DMS 273 (cell line): ENCODE results near the gene PSAP.
"Not testable (repeated sequence)": the region's sequence is repeated elsewhere in the genome, so short reads cannot be mapped to it uniquely, and the experiment has no call there.

Source experiments
- DNase-seq: peaks from one replicate; lab custom pipeline; 2025; ENCODE audit not compliant: unreplicated experiment; lab: John Stamatoyannopoulos, UW

The PSAP gene

DNA sequence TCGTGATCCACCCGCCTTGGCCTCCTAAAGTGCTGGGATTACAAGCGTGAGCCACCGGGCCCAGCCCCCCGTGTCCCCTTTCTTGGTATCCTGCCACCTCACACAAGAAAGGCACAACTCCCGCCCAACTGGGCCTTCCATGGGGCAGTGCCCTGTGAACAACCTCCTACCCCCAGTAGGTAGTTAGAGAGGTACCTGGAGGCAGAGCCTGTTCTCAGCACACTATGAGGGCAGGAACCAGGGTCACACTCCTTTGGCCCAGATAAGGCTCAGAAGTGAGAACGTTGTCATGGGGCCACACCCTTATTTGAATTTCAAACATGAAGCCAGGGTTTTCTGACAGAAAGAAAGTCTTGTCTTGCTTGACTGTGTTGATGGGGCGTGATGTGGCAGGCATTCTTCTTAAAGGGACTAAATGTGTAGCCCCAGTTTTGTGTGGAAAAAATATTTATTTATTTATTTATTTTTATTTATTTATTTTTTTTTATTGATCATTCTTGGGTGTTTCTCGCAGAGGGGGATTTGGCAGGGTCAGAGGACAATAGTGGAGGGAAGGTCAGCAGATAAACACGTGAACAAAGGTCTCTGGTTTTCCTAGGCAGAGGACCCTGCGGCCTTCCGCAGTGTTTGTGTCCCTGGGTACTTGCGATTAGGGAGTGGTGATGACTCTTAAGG is 23.8 kb upstream of the PSAP start:
- not testable (repeated sequence) for DNase-seq

GRCh38 chr10:71873582-71874211 is 22.6 kb upstream of the PSAP start:
- DNase-seq = no peak

- not testable (repeated sequence) for DNase-seq
Observed at GRCh38 chr10:71869601-71870000, 18.6 kb upstream of the PSAP start.

DNA sequence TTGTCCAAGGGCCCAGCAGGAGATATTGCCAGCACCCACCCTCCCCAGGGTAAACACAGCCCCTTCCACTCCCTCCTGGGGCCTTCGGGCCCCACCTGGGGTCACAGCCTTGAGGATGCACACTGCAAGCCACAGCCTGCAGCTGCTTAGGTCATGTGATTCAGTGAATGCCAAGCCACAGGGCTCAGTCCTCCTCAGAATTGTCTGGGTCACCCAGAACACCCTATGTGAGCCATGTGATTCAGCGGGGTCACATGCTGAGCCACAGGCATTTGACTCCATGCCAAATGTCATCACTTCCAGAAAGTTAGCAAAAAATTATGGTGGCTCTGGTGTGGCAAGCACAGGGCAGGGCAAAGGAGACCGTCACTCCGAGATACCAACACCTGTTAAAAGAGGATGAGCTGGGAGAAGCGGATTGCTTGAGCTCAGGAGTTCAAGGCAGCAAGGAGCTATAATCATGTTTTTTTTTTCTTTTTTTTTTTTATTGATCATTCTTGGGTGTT is 17.2 kb upstream of the PSAP start:
- DNase-seq = no peak

GRCh38 chr10:71865561-71866041 is 14.6 kb upstream of the PSAP start:
- DNase-seq = no peak

DNA sequence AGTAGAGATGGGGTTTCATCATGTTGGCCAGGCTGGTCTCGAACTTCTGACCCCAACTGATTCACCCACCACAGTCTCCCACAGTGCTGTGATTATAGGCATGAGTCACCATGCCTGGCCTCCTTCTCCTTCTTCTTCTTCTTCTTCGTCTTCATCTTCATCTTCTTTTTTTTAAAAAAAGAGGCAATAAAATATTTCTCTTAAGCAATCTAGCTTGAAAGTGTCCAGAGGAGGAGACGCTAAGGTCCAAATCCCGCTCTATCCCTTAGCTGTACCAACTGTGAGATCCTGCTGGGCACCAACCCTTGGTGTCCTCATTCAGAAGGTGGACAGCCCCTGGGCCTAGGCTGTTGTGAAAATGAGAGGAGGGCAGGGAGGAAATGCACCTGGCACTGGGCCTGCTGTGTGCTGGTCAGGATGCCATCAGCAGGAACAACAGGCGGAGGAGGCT is 13.9 kb upstream of the PSAP start:
- DNase-seq = no peak

GRCh38 chr10:71863203-71863602 is 12.2 kb upstream of the PSAP start:
- DNase-seq = no peak

DNA sequence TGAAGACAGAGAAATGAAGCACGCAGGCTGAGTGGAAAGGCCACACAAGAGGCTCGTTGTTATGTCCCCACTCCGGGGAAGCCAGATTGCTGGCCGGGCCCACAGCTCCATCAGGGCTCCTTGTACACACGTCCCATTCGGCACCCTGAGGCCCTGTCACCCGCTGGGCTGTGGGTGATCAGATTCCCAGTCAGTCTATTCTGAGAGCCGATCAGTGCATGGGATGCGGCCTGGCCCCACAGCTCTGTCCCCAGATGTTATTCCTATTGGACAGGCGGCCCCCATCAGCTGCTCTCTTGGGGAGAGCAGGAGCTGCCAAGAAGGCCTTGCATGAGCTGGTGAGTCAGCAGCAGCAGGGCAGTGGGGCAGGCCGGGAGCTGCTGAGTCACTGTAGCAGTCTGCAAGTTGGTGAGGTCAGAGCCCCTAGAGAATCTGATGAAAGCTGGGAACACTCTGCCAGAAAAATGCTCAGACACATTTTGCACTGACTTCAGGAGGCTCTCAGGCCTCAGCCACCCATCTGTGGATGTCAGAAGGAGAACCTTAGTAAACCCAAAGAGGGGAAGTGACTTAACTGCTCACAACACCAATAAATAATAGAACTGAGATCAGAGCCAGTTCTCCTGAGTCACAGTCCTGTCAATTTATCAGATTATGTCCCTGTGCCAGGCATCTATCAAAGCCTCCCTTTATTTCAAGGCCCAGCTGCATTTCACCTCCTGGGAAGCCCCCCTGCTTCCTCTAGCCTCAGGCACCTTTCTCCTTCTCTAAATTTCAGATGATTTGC is 9.4 kb upstream of the PSAP start:
- DNase-seq = peak; percentile 96

DNA sequence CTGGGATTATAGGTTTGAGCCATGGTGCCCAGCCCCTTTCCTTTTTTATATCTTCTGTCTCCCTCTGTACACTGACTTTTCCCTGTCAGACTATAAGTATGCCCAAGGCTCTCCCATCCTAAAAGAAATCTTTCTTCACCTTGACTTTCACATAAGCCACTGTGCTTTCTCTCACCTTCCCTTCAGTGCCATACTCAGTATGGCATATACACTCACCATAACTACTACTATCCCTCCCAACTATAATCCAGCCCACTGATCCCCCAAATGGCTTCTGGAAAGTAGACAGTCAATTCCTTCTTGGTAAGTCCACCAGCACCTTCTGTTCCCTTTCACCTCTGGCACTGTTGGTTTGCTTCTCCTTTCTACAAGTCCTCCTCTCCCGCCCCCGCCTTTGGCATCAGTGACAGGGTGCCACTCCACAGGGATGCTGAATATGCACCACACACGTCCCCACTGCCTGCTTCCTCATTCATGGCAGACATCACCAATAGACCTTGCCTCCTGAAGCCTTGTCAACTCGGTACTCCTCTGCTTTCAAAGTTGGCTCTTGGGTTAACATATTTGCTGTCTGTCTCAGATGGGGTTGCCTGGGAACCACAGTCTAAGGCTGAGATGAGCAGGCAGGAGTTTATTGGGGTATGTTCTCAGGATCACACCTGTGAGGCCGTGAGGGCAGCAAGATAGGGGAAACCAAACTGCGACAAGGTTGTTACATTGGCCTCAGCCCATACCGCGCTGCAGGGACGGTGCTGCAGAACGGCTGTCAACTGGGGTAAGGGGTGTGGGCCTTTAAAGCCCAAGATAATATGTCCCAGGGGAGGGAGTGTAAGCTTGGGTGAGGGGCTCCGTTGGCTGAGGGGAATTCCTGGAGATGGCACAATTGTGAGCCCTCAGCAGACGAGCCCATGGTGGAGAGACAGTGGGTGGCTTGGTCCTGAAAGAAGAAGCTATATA is 7.2 kb upstream of the PSAP start:
- no peak for DNase-seq

GRCh38 chr10:71856619-71857018 is 5.6 kb upstream of the PSAP start:
- DNase-seq = no peak

- DNase-seq = peak; percentile 38
Observed at GRCh38 chr10:71854031-71854430, 3.0 kb upstream of the PSAP start.

GRCh38 chr10:71852355-71852937 is 1.4 kb upstream of the PSAP start:
- no peak for DNase-seq

DNA sequence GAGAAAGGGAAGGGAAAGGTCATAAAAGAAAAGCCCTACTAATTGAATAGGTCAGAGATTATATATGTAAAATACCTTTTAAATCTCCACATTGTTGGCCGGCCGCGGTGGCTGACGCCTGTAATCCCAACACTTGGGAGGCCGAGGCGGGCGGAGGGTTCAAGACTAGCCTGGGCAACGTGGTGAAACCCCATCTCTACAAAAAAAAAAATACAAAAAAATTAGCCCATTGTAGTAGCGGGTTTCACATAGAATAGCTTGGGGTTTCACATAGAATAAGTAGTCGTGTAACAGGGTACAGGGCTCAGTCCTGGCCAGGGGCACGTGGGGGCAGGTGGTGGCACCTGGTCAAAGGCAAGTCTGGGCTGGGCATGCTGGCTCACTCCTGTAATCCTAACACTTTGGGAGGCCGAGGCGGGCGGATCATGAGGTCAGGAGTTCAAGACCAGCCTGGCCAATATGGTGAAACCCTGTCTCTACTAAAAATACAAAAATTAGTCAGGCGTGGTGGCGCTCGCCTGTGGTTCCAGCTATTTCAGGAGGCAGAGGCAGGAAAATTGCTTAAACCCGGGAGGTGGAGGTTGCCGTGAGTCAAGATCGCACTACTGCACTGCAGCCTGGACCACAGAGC is 529 bp upstream of the PSAP start:
- DNase-seq = not testable (repeated sequence)

GRCh38 chr10:71850021-71850742 is 869 bp downstream of the PSAP start:
- peak; percentile 16 for DNase-seq

- no peak for DNase-seq
Observed at GRCh38 chr10:71849461-71849908, 1.6 kb downstream of the PSAP start.

DNA sequence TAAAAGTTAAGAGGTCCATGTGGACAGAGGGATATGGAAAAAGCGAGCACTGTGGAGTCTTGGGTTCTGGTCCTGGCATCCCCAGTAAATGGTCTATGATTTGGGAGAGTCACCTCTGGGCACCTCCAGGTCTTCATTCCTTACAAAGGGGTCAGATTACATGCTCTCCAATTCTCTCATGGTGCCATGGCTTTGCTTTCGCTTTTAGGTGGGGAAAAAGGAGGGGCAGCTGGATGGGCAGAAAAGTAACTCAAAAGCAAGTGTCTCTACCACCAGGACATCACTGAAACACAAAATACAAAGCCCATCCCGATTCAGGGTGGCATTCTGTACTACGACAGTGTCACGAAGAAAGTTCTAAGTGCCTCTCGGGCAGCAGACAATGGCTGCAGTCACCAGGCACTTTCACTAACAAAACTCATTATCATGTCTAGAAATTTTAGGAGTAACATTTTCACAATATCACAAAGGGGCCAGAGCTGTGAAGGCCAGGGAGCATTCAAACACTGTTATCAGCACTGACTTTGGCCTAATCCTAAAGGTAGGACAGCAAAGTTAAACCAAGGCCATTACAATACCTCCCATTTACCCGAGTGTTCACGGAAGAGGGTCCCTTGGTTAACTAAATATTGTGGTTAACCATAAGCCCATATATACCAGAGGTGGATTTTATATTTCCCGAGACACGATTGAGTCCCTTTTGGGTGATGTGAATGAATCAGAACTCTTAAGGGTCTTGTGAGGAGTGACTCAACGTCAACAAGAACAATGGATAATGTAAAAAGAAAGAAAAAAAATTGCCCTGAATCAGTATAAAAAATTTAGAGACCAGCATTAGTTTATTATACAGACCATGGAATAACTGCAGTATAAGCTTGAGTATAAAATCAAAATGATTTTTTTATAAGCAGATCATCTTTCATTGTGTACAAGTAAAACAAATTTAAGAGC is 2.5 kb downstream of the PSAP start:
- DNase-seq = no peak

DNA sequence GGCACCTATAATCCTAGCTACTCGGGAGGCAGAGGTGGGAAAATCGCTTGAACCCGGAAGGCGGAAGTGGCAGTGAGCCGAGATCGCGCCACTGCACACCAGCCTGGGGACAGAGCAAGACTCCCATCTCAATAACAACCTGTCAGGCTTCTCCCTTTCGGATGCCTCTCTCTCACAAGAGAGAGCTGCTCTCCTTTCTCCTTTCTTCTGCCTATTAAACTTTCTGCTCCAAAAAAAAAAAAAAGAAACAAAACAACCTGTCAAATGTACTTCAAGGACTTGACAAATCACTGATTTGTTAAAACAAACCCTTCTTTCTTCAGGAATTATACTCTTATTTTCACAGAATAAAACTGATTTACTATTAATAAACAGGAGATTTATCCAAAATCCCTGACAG is 3.6 kb downstream of the PSAP start:
- no peak for DNase-seq

DNA sequence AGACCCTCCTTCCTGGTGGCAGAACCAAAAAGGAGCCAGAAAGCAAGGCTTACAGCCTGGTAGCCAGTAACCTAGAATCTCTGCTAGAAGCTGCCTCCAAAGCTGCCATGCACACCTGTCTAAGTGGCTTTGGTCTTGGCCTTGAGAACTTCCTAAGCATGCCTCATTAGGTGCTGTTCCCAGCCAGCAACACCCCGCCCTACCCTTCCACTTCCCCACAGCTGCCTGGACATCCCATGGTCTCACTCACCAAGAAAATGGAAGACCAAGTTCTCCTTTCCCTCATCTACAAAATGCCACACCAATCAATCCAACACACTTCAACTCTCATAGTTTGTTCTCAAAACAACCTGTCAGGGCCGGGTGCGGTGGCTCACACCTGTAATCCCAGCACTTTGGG is 4.2 kb downstream of the PSAP start:
- DNase-seq = no peak
